HG02981 (cell line): ENCODE data around the gene ADI1.
A peak's percentile ranks its signal among the peaks of the same experiment; 100 is the strongest.

Experiments used
- ATAC-seq: cut with Tn5 transposase; IDR thresholded peaks from one replicate; pipeline ENCODE4 v1.9.1; 2021; ENCODE audit warnings: mild to moderate bottlenecking, moderate library complexity; ENCODE audit not compliant: unreplicated experiment

The ADI1 gene, protein sequence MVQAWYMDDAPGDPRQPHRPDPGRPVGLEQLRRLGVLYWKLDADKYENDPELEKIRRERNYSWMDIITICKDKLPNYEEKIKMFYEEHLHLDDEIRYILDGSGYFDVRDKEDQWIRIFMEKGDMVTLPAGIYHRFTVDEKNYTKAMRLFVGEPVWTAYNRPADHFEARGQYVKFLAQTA

DNA sequence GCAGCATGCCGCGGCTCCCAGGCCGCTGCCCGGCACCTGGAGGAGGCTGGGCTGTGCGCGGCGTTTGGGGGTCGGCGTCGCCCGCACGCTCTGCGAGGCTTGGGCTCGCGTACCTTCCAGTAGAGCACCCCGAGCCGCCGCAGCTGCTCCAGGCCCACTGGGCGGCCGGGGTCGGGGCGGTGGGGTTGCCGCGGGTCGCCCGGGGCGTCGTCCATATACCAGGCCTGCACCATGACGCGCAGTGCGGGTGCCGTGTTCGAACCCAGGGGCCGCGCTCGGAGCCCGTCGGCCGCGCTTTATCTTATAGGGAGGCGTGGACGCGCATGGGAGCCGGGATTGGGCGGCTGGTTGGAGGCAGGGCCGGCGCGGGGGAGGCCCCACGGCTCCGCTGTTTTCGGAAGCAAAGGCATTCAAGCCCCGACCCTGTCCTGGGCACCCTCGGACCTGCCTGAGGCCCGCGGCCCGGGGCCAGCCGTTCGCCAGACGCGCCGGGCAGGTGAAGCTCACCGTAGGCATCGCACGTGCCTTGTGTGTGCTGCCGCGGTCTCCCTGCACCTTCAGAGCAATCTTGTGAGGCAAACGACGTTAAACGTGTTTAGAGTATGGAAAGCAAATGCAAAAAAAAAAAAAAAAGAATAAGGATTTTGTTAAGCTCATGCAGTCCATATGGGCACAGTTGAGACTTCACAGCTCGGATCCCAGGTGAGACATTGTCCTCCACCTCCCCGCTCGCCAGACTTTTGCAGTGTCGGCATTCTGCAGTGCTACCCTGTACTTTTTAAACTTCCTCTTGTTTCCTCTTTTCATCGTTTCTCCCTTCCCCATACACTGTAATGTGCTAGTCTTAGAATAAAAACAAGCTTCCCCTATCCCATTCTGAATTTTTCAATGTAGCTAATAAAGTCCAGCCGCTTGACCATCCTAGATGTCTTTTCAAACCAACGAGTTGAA, at the start of gene ADI1:
Gene ADI1 (minus strand): TSS at position 277 of the 951 bp plus-strand sequence. CDS start 44 bp downstream, at position 233.
- ATAC-seq, result peak; percentile 53

GRCh38 chr2:3566806-3567205, 47.5 kb upstream of the ADI1 start:
- ATAC-seq, result no peak

DNA sequence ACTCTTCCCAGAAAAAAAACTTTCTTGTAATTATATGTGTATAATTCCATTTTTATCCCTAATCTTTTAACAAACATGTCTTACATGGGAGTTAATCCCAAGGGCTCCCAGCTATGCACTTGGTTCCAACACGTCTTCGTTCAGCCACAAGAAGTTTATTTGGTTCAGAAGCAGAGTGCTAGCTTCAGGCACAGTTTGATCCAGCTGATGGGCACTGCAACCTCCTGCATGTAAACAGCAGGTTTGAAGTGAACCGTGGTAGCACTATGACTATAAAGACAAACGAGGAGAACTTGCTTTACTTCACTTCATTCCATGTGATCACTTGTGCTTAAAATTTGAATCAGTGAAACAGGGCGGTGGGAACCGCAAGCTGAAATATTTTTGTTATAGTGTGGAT, 45.8 kb upstream of the ADI1 start:
- no peak for ATAC-seq

DNA sequence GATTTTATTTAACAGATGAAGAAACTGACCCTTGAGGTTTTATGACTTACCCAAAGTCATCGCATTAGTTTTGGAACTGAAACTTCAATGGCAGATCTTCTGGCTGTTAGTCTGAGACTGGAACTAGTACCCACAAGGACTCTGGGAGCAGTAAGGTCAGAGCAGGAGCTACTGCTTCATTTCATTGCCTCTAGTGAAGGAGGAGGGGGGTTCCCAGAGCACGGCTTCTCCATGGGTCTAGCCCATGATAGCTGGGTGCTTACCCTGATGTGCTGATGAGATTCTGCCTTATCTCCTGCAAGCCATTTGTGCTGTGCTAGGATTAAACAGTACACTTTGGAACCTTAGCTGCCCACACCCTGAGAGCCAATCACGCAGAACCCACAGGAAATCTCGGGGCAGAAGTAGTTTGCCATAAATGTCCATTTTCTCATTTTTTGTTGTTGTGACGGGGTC, 44.2 kb upstream of the ADI1 start:
- peak; percentile 66 for ATAC-seq

DNA sequence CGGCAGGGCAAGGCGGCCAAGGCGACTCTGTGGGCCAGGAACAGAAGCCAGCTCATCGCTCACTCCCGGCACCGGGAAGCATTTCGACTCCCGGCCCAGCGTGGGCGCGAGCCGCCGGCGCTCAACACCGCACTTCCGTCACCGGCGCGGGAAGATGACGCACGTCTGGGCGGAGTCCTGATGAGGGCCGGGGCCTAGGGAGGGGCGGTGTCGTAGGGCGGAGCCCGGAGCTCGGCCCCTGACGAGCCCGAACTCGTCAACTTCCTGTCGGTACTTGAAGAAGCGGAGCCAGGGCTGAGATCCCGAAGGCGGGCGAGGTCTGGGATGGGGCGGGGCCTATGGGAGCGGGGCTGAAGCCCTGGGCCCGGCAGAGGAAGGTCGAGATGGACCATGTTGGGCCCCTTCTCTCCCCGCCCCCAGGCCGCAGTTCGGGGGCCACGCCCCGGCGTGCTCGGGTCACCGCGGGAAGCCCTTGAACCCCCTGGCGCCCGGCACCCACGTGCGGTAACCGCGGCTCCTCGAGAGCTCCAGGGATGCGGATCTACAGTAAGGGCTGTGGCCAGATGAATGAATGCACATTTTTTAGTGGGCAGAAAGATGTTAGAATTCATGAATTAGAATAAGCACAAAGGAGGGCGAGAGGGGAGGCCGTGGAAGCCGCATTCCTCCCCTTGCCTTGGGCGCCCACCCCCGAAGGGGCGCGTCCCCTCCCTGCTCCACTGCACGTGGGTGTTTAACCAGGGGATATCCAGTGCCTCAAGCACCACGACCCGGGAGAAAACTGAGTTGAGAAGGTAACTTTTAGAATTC, 39.1 kb upstream of the ADI1 start, which contains the start of gene RNASEH1:
Gene RNASEH1 (minus strand): TSS at position 129 of the 810 bp plus-strand sequence. CDS start 73 bp downstream, at position 56.
- peak; percentile 97 for ATAC-seq

DNA sequence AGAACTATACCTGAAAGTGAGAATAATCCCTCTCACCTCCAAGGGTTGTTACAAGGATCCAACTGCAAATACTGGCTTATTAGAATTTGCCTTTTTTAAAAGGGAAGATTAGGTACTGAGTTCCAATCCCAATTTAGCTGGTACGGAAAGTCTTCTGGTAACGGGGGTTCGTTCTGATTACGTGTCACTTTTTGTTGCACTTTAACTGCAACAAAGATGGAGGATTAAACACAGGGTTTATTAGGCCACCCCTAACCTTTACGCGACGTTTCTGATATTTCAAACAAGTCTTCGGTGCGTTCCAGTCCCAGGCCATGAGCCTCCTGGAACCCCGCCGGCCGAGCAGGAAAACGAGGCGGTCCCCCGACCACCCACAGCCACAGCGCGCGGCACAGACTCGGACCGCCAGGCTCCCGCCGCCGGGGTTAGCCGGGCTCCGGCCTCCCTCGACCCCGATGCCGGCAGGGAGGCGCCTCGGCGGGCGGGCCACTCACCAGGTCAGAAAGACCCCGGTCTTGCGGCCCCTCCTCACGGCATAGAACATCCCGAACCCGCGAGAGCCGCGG, 38.4 kb upstream of the ADI1 start:
- peak; percentile 19 for ATAC-seq

DNA sequence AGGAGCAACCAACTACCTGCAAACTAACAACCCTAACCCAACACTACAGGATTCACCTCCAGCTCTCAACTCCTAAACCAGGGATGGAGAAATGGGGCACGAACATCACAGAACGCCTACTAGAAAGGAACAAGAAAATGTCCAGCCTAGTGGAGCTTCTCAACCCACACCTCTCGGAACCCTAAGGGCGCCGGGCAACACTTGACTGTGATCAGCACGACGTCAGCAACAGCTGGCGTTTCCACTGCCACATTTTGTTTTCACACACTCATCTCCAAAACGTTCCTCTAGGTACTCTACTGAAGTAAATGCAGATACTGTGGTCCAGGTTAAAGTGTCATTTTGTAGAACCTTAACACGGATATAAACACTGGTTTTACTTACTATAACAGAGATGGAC, 34.6 kb upstream of the ADI1 start:
- no peak for ATAC-seq

GRCh38 chr2:3547915-3548314, 28.6 kb upstream of the ADI1 start:
- no peak for ATAC-seq

GRCh38 chr2:3545788-3546478, 26.6 kb upstream of the ADI1 start:
- no peak for ATAC-seq

DNA sequence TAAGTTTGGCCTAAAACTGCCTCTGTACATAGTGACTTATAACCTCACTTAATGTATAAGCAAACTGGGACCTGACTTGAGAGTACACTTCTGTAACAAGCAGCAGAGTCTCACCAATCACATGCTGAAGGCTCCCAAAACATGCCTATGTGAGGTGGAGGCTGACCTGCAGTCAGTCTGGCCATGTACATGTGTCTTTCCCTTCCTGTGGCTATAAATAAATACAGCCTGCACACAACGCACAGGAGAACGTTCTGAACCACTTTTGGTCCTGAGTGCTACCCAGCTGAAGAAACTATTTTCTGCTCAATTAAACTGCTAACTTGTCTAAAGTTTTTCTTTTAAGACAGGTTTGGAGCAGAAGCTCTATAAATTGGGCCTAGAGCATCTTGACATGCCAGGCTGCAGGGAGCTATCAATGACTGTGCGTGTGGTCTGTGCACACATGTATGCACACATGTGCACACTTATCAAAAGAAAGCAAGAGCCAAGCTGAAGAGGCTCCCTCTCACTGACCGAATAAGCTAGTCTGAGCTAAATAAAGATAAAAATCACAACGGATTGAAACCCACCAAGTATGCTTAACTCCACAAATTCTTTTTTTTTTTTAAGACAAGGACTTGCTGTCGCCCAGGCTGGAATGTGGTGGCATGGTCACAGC, 23.8 kb upstream of the ADI1 start:
- no peak for ATAC-seq

GRCh38 chr2:3542107-3542506, 22.8 kb upstream of the ADI1 start:
- no peak for ATAC-seq

DNA sequence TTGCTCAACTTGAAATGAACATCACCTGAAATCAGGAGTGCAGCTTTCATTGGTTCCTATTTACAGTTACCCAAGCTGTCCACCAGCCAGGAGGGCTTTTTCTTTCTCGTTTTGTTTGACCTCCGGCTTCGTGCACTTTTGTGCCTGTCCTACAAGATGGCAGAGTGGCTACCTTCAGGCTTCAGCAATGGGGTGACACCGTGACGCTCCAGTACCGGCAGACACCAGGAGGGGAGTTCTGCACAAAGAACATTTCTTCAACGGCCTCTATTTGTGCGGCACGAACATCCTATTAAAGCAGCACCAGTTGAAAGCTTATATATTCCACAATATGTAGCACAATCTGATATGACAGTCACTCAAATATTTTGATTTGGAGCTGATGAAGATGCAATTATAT, 20.5 kb upstream of the ADI1 start:
- ATAC-seq, result no peak

DNA sequence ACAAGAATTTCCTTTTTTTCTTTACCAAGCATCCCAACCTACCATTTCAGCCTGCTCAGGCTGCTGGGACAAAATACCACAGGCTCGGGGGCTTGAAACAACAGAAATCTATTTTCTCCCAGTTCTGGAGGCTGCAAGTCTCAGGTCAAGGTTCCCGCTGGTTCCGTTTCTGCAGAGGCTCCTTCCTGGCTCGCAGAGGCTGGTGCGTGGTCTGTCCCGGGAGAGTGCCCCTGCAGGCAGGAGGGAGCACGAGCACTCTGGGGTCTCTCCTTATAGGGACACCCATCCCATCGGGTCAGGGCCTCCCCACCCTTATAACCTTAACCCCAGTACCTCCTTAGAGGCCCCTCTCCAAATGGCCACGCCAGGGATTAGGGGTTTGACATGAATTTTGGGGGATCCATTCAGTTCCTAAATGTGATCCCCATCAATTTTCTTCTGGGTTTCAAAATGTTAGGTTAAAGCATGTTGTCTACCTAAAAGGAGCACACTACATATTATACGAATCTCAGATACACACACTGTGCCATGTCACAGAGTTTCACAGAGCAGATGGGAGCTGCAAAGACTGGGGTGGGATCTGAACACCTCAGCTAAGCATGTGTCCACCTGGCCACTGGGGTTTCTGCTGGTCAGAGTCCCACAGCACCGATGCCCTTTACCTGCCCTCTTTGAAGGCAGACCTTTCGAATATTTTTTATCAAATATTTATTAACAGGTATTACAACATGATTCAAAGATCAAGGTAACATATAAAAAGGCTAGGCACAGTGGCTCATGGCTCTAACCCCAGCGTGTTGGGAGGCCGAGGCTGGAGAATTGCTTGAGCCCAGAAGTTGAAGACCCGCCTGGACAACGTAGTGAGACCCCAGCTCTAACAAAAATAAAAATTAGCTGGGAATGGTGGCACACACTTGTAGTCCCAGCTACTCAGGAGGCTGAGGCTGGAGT, 17.6 kb upstream of the ADI1 start:
- no peak for ATAC-seq

- no peak for ATAC-seq
Observed at GRCh38 chr2:3535794-3536681, 16.7 kb upstream of the ADI1 start.

DNA sequence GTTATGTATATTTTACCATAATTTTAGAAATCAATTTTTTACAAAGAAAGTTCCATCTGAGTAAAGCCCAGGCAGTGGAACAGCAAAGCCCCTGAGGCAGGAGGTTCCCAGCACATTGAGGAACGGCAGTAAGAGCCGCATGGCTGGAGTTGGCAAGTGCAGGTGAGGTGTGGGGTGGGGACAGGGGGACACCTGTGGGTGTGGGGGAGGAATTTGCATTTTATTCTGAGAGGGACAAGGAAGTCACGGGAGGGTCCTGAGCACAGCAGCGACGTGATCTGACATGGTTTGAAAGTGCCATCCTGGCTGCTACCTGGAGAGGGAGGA, 16.1 kb upstream of the ADI1 start:
- ATAC-seq, result no peak

GRCh38 chr2:3534251-3534814, 15.0 kb upstream of the ADI1 start:
- ATAC-seq, result no peak

DNA sequence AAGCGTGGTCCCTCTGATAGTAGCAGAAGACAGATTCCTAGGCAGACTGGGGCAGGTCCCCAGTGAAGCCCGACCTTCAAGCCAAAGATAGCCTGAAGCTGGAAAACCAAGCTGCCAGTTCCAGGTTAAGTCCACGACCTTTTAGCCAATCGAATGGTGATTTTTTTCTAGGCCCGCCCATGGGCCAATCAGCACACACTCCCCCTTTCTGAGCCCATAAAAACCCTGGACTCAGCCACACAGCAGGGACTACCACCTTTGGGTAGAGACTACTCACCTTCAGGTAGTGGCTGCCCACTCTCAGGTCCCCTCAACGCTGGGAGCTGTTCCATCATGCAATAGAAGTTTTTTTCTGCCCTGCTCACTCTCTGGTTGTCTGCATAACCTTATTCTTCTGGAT, 14.5 kb upstream of the ADI1 start:
- no peak for ATAC-seq
